Measurements from ENCODE around the gene EFCAB11.

The EFCAB11 gene

GRCh38 chr14:89956661-89957009 is 2.1 kb upstream of the EFCAB11 start:
- DNase-seq (ENCODE audit: low spot score), result no peak

GRCh38 chr14:89955745-89956660 is 1.5 kb upstream of the EFCAB11 start, which contains the start of gene TDP1:
Gene TDP1 (plus strand): TSS chr14:89955927. CDS start chr14:89963115, 7,188 bp downstream.
- DNase-seq (ENCODE audit: low spot score), result peak; percentile 97

GRCh38 chr14:89955022-89955744 is 653 bp upstream of the EFCAB11 start:
- no peak for DNase-seq (ENCODE audit: low spot score)

- DNase-seq (ENCODE audit: low spot score), result no peak
Measured at GRCh38 chr14:89953602-89954001, 928 bp downstream of the EFCAB11 start.

GRCh38 chr14:89952576-89952975 is 2.0 kb downstream of the EFCAB11 start:
- no peak for DNase-seq (ENCODE audit: low spot score)

GRCh38 chr14:89947344-89947743 is 7.2 kb downstream of the EFCAB11 start:
- DNase-seq (ENCODE audit: low spot score), result no peak

- no peak for DNase-seq (ENCODE audit: low spot score)
Measured at GRCh38 chr14:89941830-89942377, 12.6 kb downstream of the EFCAB11 start.

- DNase-seq (ENCODE audit: low spot score), result no peak
Measured at GRCh38 chr14:89936654-89937185, 17.8 kb downstream of the EFCAB11 start.

GRCh38 chr14:89933002-89933401 is 21.5 kb downstream of the EFCAB11 start:
- no peak for DNase-seq (ENCODE audit: low spot score)

- DNase-seq (ENCODE audit: low spot score), result no peak
Measured at GRCh38 chr14:89927186-89927865, 27.2 kb downstream of the EFCAB11 start.

GRCh38 chr14:89926694-89927093 is 27.8 kb downstream of the EFCAB11 start:
- DNase-seq (ENCODE audit: low spot score), result no peak

- DNase-seq (ENCODE audit: low spot score), result no peak
Measured at GRCh38 chr14:89924268-89924667, 30.3 kb downstream of the EFCAB11 start.

GRCh38 chr14:89922031-89922907 is 32.3 kb downstream of the EFCAB11 start:
- DNase-seq (ENCODE audit: low spot score), result no peak

- DNase-seq (ENCODE audit: low spot score), result no peak
Measured at GRCh38 chr14:89921346-89921745, 33.2 kb downstream of the EFCAB11 start.

GRCh38 chr14:89920056-89920455 is 34.5 kb downstream of the EFCAB11 start:
- no peak for DNase-seq (ENCODE audit: low spot score)

- no peak for DNase-seq (ENCODE audit: low spot score)
Measured at GRCh38 chr14:89918721-89919120, 35.8 kb downstream of the EFCAB11 start.

- DNase-seq (ENCODE audit: low spot score), result peak; percentile 55
Measured at GRCh38 chr14:89915114-89915878, 39.2 kb downstream of the EFCAB11 start.

GRCh38 chr14:89912667-89913211 is 41.8 kb downstream of the EFCAB11 start:
- no peak for DNase-seq (ENCODE audit: low spot score)

GRCh38 chr14:89912221-89912620 is 42.3 kb downstream of the EFCAB11 start:
- no peak for DNase-seq (ENCODE audit: low spot score)

All from activated CD4-positive, alpha-beta T cell treated with anti-CD3 and anti-CD28 coated beads, Interleukin-2, Interleukin-4, amounts not matched to agents 100 ng/mL and 50 ng/mL, durations not matched to agents 16 hours and 8 hours (primary cell).